Gastroesophageal sphincter (tissue), 4 donors: ENCODE measurements around the gene DENND6A. TPM values are rescaled to one million over a fixed set of nuclear protein-coding genes. Genes with fewer than 3 reads are reported as not detected.
A peak's percentile ranks its signal among the peaks of the same experiment; 100 is the strongest.

Source experiments
- ATAC-seq: fragments of 150-250 bp; one replicate; pipeline ENCODE4 v1.9.1; 2016; ENCODE audit warnings: mild to moderate bottlenecking, moderate library complexity
- H3K27ac ChIP-seq, 4 donors: fragments of 200-600 bp; sonication (generic) in 3 of 4; 1 replicate in 3 of 4; 2 replicates in 1 of 4; pipeline ENCODE4 v1.5.1; 2016 to 2019
- H3K27me3 ChIP-seq: fragments of 200-600 bp; sonication (generic); one replicate; pipeline ENCODE4 v1.5.1; 2019
- H3K36me3 ChIP-seq, 2 donors: fragments of 200-600 bp; sonication (generic); one replicate each; pipeline ENCODE4 v1.5.1; 2019; ENCODE audit warnings: control low read depth in 1 of 2
- H3K4me1 ChIP-seq, 3 donors: fragments of 200-600 bp; sonication (generic); 1 replicate in 2 of 3; 2 replicates in 1 of 3; pipeline ENCODE4 v1.5.1; 2016 to 2019; ENCODE audit warnings: control low read depth in 2 of 3
- H3K4me3 ChIP-seq, 2 donors: fragments of 200-600 bp; sonication (generic); one replicate each; pipeline ENCODE4 v1.5.1; 2019; ENCODE audit warnings: mild to moderate bottlenecking in 1 of 2, moderate library complexity in 1 of 2
- H3K9me3 ChIP-seq, 3 donors: fragments of 200-600 bp; sonication (generic); one replicate each; pipeline ENCODE4 v1.5.1; 2017 to 2019; ENCODE audit warnings: control low read depth in 2 of 3
- CTCF ChIP-seq, 4 experiments: fragments of 200-600 bp in 2 of 4; fragments of 450-650 bp in 2 of 4; sonication (generic) in 1 of 4; IDR thresholded peaks; one replicate each; pipeline ENCODE4 v1.5.1; 2017 to 2019; ENCODE audit warnings: antibody characterized with exemption in 4 of 4, mild to moderate bottlenecking in 2 of 4, moderate library complexity in 2 of 4
- EP300 ChIP-seq: sonication (generic); formaldehyde crosslinking; IDR thresholded peaks from one replicate; pipeline ENCODE4 v1.6.1; 2017; ENCODE audit warnings: antibody characterized with exemption, mild to moderate bottlenecking
- POLR2A ChIP-seq, 2 donors: fragments of 450-650 bp; IDR thresholded peaks; one replicate each; pipeline ENCODE4 v1.6.1; 2017; ENCODE audit warnings: antibody characterized with exemption in 2 of 2, mild to moderate bottlenecking in 2 of 2, moderate library complexity in 1 of 2
- POLR2AphosphoS5 ChIP-seq: sonication (generic); formaldehyde crosslinking; IDR thresholded peaks from one replicate; pipeline ENCODE4 v1.6.1; 2017; ENCODE audit warnings: antibody characterized with exemption
- WGBS, 2 donors: methylation state at CpG; one replicate each; pipeline ENCODE4 v1.1.5; 2018; ENCODE audit warnings: low coverage in 1 of 2; 5-methylcytosine and 5-hydroxymethylcytosine counted together
- total RNA-seq, 4 donors: library from RNA; depleted of rRNA; stranded (reverse); fragments of >200 nt; gene quantifications; one replicate each; pipeline ENCODE4 v1.1.0, GENCODE V29; 2016

Gene DENND6A
- total RNA-seq, 4 donors from 2014 or later: 25.8 to 56.0 (median 47.2) TPM

GRCh38 chr3:57605683-57606082, 87.2 kb downstream of the DENND6A start:
- H3K27me3 ChIP-seq: no peaks in the 10 kb centered on the region
- no peak overlapping the region for H3K27ac ChIP-seq
- ATAC-seq: no peak
- TF ChIP-seq EP300 (no peak), CTCF (IDR thresholded peaks at IDR 0.05) (no peak)
- no peaks in the 10 kb centered on the region for H3K4me1 ChIP-seq
- peaks cover 0 to 26% of the 10 kb centered on the region in 2 donors for H3K36me3 ChIP-seq
- no peak overlapping the region for H3K4me3 ChIP-seq
- H3K9me3 ChIP-seq: no peaks in the 10 kb centered on the region

GRCh38 chr3:57604971-57605370, 87.9 kb downstream of the DENND6A start:
- H3K27me3 ChIP-seq: no peaks in the 10 kb centered on the region
- H3K4me3 ChIP-seq: no peak overlapping the region
- peaks cover 0 to 26% of the 10 kb centered on the region in 2 donors for H3K36me3 ChIP-seq
- 59 to 93% methylated on average over 2 of the region's 2 CpGs for WGBS, 2 donors
- no peak for TF ChIP-seq EP300
- TF ChIP-seq POLR2A (IDR thresholded peaks at IDR 0.05): no peak
- no peak for TF ChIP-seq CTCF (IDR thresholded peaks at IDR 0.05)
- TF ChIP-seq POLR2AphosphoS5: no peak
- H3K27ac ChIP-seq: no peak overlapping the region
- no peaks in the 10 kb centered on the region for H3K9me3 ChIP-seq
- H3K4me1 ChIP-seq: no peaks in the 10 kb centered on the region
- no peak for ATAC-seq

GRCh38 chr3:57600195-57600594, 92.7 kb downstream of the DENND6A start:
- no peak for ATAC-seq

GRCh38 chr3:57598765-57599360, 94.0 kb downstream of the DENND6A start:
- peak overlapping the region; percentile 63 to 83 for H3K4me3 ChIP-seq
- no peak for ATAC-seq
- H3K36me3 ChIP-seq: peaks cover 0 to 17% of the 10 kb centered on the region in 2 donors
- WGBS, 2 donors: 55 to 69% methylated on average over 4 of the region's 5 CpGs
- no peaks in the 10 kb centered on the region for H3K9me3 ChIP-seq
- peak overlapping the region; percentile 96 to 98 (median 96) for H3K27ac ChIP-seq
- H3K27me3 ChIP-seq: no peaks in the 10 kb centered on the region
- no peak for TF ChIP-seq POLR2AphosphoS5
- TF ChIP-seq POLR2A (IDR thresholded peaks at IDR 0.05): no peak
- no peak for TF ChIP-seq CTCF (IDR thresholded peaks at IDR 0.05)
- no peak for TF ChIP-seq EP300
- peaks cover 0 to 35% (median 23%) of the 10 kb centered on the region in 3 donors for H3K4me1 ChIP-seq

More at GRCh38 chr3:57600195-57600594, 92.7 kb downstream of the DENND6A start:
- WGBS, 2 donors: 94 to 100% methylated on average over 1 to 2 of the region's 2 CpGs
- H3K4me1 ChIP-seq: peaks cover 0 to 22% (median 11%) of the 10 kb centered on the region in 3 donors
- TF ChIP-seq CTCF (IDR thresholded peaks at IDR 0.05) (no peak), POLR2AphosphoS5 (no peak), EP300 (no peak), POLR2A (IDR thresholded peaks at IDR 0.05) (no peak)
- H3K27ac ChIP-seq: no peak overlapping the region
- H3K27me3 ChIP-seq: no peaks in the 10 kb centered on the region
- H3K36me3 ChIP-seq: peaks cover 0 to 17% of the 10 kb centered on the region in 2 donors
- H3K4me3 ChIP-seq: no peak overlapping the region
- H3K9me3 ChIP-seq: no peaks in the 10 kb centered on the region
